ENCODE measurements around the gene SUMO4. TPM values are rescaled to one million over a fixed set of nuclear protein-coding genes. Genes with fewer than 3 reads are reported as not detected.

The SUMO4 gene
- total RNA-seq, 1 experiment from 2014 or later, result 1.2 TPM

DNA sequence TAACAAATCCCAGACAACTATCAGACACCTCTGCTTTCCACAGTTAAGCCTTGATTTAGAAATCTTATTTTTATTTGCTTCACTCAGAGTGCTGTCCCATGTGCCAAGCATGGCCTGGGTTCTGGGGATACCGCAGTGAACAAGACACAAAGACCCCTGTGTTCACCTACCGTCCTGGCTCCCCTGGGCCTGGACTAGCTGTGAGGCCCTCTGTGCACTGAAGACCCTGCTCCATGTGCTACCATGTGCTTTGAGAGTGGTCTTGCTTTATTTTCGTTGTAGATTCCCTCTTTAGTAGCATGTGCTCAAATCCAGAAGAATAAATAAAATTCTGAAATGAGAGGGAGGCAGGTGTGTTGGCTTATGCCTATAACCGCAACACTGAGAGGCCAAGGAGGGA, 22.5 kb downstream of the SUMO4 start (continued):
- TF ChIP-seq, protein P1, sequence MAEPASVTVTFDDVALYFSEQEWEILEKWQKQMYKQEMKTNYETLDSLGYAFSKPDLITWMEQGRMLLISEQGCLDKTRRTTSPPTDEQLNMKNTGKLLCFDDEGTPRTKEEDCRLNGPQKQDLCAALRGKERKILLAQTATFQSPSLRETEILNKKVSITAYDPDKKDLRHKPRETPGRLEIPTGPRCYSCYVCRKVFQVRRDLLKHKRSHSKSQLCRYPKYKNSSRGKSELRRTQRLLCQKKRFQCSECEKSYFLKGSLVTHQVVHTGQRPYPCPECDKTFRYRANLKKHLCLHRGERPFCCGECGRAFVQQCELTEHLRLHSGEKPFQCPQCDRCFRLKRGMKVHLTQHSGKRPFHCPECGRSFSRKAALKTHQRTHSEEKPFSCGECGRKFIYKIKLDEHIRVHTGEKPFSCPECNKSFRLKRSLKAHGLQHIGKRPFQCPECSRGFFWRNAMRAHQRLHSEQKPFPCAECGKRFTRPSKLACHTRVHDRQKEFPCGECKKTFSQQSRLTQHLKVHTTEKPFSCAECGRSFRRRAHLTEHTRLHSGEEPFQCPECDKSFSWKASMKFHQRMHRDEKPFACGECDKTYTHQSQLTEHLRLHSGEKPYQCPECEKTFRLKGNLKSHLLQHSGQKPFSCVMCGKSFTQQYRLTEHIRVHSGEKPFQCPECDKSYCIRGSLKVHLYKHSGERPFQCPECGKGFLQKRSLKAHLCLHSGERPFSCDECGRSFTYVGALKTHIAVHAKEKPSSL (CRISPR knock-in tag; conservative IDR thresholded peaks at IDR 0.05), result no peak
- TF ChIP-seq TP53 (CRISPR knock-in tag; IDR thresholded peaks at IDR 0.05), result no peak

GRCh38 chr6:149423964-149424440, 23.9 kb downstream of the SUMO4 start:
- ATAC-seq (no peak), DNase-seq (ENCODE audit: low spot score) (no peak)
- Mint-ChIP-seq H3K4me3 (no peak overlapping the region), H3K27me3 (ENCODE audit: low read depth) (no peaks in the 10 kb centered on the region), H3K27ac (no peak overlapping the region), H3K36me3 (no peaks in the 10 kb centered on the region), H3K9me3 (no peaks in the 10 kb centered on the region), H3K4me1 (peaks cover 13% of the 10 kb centered on the region)
- no peak for TF ChIP-seq CREB1 (CRISPR knock-in tag; IDR thresholded peaks at IDR 0.05)
- TF ChIP-seq ZNF423 (CRISPR knock-in tag; IDR thresholded peaks at IDR 0.05), result peak; percentile 77
- no peak for TF ChIP-seq NFATC4 (CRISPR knock-in tag; IDR thresholded peaks at IDR 0.05)
- ChIA-PET CTCF (interaction anchor here (1.6 kb wide), 1 partner anchor 8 kb away, joined by 9 read pairs; no protein-coding TSS in a partner anchor), POLR2A (interaction anchor here (0.6 kb wide), 1 partner anchor 944 kb away, joined by 6 read pairs; no protein-coding TSS in a partner anchor)

DNA sequence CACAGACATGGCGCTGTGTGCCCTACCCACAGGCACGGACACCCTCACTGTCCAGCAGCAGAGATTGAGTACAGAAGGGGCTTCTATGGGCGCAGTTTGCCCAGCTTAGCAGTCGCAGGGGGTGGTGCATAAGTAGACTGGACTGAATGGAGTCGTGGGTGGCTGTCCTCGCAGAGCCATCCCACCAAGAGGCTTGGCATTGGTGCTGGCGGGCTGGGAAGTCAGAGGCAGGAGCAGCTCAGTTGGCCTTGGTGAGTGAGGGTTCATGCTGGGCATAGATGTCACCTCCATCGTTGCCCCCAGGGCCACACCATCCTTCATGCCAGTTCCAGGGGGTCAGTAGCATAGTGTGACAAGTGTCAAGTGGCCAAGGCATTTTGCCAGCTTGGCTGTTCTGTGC, 25.2 kb downstream of the SUMO4 start:
- DNase-seq (ENCODE audit: low spot score), result no peak
- H3K4me3 Mint-ChIP-seq, result no peak overlapping the region
- no peaks in the 10 kb centered on the region for H3K27me3 Mint-ChIP-seq (ENCODE audit: low read depth)
- TF ChIP-seq JAZF1 (CRISPR knock-in tag; IDR thresholded peaks at IDR 0.05) (no peak), ZNF396 (CRISPR knock-in tag; IDR thresholded peaks at IDR 0.05; ENCODE audit: borderline replicate concordance) (no peak), SMAD4 (CRISPR knock-in tag; IDR thresholded peaks at IDR 0.05) (no peak), FOXP4 (CRISPR knock-in tag; IDR thresholded peaks at IDR 0.05) (no peak), ZMAT4 (CRISPR knock-in tag; IDR thresholded peaks at IDR 0.05) (no peak)
- no peaks in the 10 kb centered on the region for H3K36me3 Mint-ChIP-seq
- no peak for ATAC-seq
- H3K27ac Mint-ChIP-seq, result no peak overlapping the region
- peaks cover 13% of the 10 kb centered on the region for H3K4me1 Mint-ChIP-seq
- ChIA-PET CTCF (no interaction called here), POLR2A (no interaction called here)
- no peaks in the 10 kb centered on the region for H3K9me3 Mint-ChIP-seq

DNA sequence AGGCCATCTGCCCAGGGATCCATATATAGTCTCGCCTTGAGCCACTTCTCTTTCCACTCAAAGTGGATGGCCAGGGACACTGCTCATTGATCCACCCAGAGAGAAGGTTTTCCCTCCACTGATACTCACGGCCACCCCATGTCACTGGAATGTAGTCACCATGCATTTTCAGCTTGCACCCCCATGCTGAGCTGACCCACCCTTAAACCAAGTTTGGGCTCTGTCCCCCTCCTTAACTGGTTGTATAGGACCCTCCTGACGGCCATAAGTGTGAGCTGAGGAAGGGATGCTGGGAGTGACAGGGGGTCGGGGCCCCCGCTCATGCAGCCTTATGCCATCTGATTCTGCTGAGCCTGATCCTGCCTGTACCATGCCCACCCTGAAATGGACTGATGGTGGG, 25.7 kb downstream of the SUMO4 start:
- peaks cover 13% of the 10 kb centered on the region for H3K4me1 Mint-ChIP-seq
- POLR2A ChIA-PET, result no interaction called here
- ATAC-seq (no peak), DNase-seq (ENCODE audit: low spot score) (no peak)
- no peak overlapping the region for H3K4me3 Mint-ChIP-seq
- H3K27me3 Mint-ChIP-seq (ENCODE audit: low read depth), result no peaks in the 10 kb centered on the region
- no peaks in the 10 kb centered on the region for H3K36me3 Mint-ChIP-seq
- no peak overlapping the region for H3K27ac Mint-ChIP-seq
- CTCF ChIA-PET, result interaction anchor here (1.3 kb wide), 1 partner anchor 236 kb away, joined by 3 read pairs; no protein-coding TSS in a partner anchor
- no peaks in the 10 kb centered on the region for H3K9me3 Mint-ChIP-seq
- TF ChIP-seq MXD4 (CRISPR knock-in tag; IDR thresholded peaks at IDR 0.05; ENCODE audit: borderline replicate concordance) (no peak), SOX15 (CRISPR knock-in tag; IDR thresholded peaks at IDR 0.05) (no peak), NFYB (CRISPR knock-in tag; conservative IDR thresholded peaks at IDR 0.05; ENCODE audit: low read depth) (no peak), E2F5 (CRISPR knock-in tag; IDR thresholded peaks at IDR 0.05) (no peak), HMGA2 (CRISPR knock-in tag; IDR thresholded peaks at IDR 0.05) (no peak), RELA (CRISPR knock-in tag; IDR thresholded peaks at IDR 0.05; ENCODE audit: borderline replicate concordance) (no peak), JUN (CRISPR knock-in tag; IDR thresholded peaks at IDR 0.05) (no peak), ZNF532 (CRISPR knock-in tag; IDR thresholded peaks at IDR 0.05; ENCODE audit: borderline replicate concordance) (no peak), CTCF (IDR thresholded peaks at IDR 0.05) (no peak)
- TF ChIP-seq, protein P2, sequence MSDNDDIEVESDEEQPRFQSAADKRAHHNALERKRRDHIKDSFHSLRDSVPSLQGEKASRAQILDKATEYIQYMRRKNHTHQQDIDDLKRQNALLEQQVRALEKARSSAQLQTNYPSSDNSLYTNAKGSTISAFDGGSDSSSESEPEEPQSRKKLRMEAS (CRISPR knock-in tag; IDR thresholded peaks at IDR 0.05), result no peak
